NCI-H1417 treated with DMSO at 0.1 percent for 48 hours (cell line): ENCODE measurements around the gene CA7.
A peak's percentile ranks its signal among the peaks of the same experiment; 100 is the strongest.
"Not testable (repeated sequence)": the region's sequence is repeated elsewhere in the genome, so short reads cannot be mapped to it uniquely, and the experiment has no call there.

Experiments used
- DNase-seq: peaks from one replicate; lab custom pipeline; 2025; lab: John Stamatoyannopoulos, UW

Gene CA7

DNA sequence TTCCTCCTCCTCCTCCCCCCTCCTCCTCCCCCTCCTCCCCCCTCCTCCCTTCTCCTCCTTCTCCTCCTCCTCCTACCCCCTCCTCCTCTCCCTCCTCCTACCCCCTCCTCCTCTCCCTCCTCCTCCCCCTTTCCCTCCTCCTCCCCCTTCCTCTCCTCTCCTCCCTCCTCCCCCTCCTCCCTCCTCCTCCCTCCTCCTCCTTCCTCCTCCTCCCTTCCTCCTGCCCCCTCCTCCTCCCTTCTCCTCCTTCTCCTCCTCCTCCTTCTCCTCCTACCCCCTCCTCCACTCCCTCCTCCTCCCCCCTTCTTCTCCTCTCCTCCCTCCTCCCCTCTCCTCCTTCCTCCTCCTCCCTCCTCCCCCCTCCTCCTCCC, 29.5 kb downstream of the CA7 start:
- DNase-seq, result no peak

DNA sequence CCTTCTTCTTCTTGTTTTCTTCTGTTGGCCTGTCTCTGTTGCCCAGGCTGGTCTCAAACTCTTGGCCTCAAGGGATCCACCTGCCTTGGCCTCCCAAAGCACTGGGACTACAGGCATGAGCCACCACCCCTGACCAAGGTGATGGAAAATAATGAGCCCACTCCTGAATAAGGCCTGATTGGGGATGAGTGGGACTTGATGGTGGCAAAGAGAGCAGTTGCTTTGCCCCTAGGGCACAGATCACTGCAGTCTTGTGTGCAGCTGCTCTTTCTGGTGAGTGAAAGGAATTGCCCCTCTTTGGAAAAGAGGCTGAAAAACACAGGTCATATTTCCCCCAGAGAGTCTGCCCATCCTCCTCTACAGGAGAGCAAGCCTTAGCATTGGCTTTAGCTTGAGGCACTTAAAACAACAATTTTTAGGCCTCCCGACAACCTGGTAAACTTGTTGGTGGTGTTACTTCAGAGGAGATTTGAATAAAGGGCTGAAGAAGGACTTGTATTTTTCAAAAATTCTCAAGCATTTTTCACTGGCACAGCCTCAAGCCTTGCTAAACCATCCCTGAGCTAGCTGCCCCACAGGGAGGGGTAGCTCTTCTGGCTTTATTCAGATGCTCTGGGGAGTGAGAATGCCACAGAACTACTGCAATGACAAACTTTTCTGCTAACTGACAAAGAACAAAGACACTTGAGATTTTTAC, 30.0 kb downstream of the CA7 start:
- DNase-seq, result no peak

DNA sequence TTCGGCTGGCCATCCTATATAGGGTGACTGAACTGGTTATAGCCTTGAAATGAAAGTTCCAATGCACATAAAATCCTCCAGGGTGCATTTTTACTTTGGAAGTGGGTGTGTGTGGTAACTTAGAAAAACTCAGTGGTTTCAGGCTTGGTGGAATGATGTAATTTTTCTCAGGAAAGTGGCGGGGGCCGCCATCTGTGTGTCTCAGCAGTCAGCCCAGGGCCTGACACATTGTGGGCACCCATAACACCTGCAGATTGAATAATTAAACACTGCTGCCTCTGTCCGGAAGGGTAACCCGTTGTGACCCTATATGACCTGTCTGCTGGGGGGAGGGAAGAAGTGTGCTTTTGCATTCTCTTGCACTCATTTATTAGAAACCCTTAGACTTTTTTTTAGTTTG, 33.9 kb downstream of the CA7 start:
- DNase-seq, result no peak

DNA sequence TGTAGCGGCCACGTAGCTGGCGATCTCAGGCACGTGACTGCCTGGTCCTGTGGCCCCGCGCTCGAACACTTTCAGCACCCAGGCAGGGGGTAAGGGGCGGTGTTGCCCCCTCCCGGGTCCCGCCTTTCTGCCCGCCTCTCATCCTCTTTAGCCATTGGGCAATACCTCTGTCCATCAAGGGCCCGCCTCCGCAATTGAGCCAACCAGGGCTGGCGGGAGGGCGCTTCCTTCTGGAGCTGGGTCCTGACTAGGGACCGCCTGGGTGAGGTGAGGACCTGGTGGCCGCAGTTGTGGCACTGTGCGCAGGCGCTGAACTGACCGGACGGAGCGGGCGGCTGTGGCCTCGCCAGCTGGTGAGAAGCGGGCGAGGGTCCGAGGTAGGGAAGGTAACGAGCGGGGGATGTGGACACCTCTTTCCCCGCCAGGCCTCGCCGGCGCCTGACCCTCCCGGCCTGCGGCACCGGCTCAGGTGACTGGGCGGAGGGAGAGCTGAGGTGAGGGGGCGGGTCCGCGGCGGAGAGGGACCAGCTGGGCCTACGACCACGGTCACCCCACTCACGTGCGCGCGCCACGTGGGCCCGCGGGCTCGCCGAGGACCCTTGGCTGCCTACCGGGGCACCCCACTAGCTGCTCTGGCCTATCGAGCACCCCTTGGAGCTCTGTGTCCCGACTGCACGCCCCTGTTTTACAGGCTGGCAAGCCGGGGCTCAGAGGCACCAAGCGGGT, 36.2 kb downstream of the CA7 start, which contains the start of gene PDP2:
PDP2 (plus strand) TSS at position 228 of the 726 bp plus-strand sequence. CDS start 3,770 bp downstream, outside the sequence.
- peak; percentile 80 for DNase-seq

DNA sequence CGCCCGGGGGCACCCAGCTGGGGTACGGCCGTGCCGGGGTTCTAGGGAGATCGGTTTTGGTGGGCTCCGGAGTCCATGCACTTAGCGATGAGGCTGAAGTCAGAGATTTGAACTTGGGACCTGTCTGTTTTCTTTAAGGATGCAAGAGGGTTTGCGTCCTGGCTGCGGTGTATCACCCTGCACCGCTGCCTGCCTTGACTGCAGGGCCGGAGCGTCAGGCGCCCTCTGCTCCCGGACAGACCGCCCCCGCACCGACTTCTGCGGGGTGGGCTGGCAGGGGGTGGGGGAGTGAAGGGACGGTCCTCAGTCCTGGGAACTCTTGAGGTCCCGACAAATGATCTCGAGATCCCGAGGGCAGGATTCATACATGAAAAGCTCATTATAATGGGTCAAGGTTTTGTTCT, 36.8 kb downstream of the CA7 start:
- DNase-seq, result no peak

DNA sequence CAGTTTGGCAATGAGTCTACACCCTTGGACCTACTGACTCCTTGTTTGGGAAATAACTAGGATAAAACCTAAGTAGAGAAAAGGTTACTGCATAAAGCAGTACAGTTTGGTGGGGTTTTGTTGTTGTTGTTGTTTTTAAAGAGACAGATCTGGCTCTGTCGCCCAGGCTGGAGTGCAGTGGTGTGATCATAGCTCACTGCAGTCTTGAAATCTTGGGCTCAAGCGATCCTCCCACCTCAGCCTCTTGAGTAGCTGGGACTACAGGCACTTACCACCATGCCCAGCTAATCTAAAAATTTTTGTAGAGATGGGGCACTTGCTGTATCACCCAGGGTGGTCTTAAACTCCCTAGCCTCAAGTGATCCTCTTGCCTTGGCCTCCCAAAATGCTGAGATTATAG, 37.3 kb downstream of the CA7 start:
- DNase-seq, result no peak

DNA sequence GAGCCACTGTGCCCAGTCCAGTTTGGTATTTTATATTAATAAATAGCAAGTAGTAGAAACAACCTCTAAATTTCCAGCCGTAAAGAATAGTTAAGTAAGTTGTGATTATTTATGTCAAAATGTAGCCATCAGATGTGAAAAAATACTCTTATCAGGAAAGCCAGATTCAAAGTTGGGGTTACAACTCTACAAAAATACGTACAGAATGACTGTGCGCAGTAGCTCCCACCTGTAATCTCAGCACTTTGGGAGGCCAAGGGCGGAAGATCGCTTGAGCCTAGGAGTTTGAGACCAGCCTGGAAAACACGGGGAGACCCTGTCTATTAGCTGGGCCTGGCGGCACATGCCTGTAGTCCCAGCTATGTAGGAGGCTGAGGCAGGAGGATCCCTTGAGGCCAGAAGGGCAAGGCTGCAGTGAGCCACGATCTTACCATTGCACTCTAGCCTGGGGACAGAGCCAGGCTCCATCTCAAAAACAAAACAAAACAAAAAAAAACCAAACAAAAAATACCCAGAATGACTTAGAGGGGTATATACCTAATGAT, 37.8 kb downstream of the CA7 start:
- DNase-seq, result no peak

DNA sequence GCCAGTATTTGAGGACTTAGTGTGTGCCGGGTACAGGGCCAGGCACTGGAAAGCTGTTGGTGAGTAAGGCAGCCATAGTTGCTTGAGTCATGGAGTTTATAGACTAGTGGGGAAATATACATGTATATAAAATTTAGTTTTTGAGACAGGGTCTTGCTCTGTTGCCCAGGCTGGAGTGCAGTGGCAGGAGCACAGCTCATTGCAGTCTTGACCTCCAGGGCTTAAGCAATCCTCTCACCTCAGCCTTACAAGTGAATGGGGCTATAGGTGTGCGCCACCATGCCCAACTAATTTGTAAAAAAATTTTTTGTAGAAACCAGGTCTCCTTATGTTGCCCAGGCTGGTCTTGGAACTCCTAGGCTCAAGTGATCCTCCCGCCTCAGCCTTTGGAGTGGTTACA, 38.5 kb downstream of the CA7 start:
- DNase-seq, result no peak

DNA sequence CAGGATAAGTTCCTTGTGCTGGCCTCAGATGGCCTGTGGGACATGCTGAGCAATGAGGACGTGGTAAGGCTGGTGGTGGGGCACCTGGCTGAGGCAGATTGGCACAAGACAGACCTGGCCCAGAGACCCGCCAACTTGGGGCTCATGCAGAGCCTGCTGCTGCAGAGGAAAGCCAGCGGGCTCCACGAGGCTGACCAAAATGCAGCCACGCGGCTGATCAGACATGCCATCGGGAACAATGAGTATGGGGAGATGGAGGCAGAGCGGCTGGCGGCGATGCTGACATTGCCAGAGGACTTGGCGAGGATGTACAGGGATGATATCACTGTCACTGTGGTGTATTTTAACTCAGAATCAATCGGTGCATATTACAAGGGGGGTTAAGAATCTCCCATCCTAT, 41.3 kb downstream of the CA7 start:
- no peak for DNase-seq

DNA sequence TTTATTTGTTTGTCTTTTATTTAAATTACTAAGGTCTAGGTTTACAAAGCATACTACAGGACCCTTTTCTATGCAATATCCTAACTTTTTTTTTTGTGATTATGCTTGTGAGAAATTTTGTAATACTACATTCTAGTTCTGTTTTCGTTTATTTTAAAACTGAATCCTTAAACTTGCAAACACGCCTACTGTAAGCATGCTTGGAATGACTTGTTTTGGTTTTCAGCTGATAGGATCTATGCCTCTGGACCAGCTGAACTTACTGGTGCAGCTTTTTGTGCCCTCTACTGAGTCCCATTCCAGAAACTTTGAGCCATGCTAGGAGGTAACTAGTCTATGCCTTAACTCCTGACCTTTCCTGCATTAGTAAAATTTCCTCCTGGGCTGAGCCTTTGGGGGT, 42.1 kb downstream of the CA7 start:
- DNase-seq, result no peak

DNA sequence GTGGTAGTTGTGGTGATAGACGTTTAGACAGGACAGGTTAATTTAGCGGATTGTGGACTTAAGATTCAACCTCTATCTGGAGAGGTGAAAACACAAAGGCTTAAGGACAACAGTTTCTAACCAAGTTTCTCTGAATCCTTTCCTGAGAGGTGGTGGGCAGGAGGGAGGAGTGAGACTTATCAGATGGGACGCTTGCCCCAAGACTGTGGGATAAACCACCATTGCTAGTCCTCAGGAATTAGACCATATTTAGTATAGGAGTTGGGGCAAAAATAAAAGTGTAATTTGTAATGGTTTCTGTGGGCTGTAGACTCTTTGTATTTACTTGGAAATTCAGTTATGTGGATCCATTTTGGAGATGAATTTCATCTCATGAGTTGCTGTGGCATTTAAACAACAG, 42.7 kb downstream of the CA7 start:
- DNase-seq, result no peak

DNA sequence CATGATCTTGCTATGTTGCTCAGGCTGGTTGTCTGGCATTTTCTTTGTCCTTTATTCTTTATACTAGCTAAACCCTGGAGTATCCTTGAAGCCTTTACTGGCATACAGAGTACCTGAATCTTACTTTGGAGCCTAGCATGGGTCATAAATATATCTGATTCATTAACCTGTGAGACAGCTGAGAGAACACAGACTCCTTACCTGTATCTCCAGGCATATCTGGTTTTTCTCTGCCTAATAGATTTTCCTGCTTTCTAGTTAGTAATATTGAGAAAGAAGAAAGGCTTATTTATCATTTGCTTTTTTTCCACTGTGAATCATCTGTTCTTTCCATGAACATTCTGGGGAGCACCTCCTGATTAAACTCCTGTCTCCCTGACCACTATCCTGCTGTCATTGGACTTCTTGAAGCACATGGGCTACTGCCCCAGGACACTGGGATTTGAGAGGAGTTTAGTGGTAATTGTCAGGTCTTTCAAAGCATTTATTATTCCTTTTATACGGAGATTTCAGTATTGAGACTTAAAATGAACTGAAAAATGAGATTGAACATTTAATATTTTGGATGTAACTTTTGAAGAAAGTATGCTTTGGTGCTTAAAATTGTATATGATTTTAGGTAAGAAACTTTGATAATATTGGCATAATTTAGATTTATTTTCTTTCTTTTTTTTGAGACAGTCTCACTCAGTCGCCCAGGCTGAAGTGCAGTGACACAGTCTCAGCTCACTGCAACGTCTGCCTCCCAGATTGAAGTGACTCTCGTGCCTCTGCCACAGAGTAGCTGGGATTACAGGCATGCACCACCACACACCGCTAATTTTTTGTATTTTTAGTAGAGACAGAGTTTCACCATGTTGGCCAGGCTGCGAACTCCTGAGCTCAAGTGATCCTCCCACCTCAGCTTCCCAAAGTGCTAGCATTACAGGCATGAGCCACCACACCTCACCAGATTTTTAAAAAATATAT, 44.7 kb downstream of the CA7 start:
- no peak for DNase-seq

DNA sequence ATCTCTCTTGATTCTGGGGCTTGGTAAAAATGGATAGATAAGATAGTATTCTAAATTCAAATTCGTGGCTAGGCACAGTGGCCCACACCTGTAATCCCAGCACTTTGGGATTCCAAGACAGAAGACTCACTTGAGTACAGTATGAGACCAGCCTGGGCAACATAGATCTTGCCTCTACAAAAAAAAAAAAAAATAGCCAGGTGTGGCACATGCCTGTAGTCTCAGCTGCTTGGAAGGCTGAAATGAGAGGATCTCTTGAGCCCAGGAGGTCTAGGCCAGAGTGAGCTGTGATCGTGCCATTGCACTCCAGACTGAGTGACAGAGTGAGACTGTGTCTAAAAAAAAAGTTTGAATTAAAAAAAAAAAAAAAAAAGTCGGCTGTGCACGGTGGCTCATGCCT, 45.4 kb downstream of the CA7 start:
- DNase-seq, result no peak

DNA sequence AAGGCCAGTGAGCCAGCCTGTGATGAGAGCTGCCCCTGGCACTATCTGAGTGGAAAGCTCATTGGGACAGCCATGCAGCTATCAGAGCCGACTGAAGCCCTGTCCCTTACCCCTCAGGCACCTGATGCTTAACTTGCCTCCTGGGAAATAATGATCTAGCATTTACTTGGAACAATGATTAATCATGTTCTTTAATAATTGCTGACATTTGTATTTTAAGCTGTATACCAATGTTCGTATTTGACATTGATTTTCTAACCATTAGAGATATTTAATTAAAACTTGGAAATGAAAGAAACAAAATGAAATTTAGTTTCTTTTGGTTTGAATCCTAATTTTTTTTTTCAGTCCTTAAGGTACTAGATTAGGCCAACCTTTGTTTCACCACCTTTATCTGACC, 46.6 kb downstream of the CA7 start:
- DNase-seq, result no peak

DNA sequence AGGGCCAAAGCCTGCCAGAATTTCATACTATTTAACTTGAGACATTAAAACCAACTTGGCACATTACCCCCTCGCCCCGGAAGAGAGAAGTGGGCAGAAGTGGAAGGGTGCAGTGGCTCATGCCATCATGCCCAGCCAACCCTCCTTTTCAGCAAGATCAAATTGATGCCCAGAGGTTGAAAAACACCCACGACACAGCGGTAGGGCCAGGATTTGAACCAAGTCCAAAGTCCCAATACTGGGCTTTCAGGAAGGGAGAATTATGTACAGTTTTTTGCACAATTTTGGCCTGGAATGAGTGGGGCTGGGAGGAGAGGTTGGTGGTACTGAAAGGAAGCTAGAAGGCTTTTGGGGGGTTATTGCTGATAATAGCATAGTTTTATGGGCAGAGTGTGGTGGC, 47.1 kb downstream of the CA7 start:
- no peak for DNase-seq

DNA sequence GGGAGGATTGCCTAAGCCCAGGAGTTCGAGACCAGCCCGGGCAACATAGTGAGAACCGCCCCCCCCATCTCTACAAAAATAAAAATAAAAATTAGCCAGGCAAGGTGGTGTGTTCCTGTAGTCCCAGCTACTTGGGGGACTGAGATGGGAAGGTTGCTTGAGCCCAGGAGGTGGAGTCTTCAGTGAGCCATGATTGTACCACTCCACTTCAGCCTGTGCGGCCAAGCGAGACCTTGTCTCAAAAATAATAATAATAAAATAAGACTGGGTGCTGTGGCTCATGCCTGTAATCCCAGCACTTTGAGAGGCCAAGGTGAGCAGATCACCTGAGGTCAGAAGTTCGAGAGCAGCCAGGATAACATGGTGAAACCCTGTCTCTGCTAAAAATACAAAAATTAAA, 47.6 kb downstream of the CA7 start:
- no peak for DNase-seq

DNA sequence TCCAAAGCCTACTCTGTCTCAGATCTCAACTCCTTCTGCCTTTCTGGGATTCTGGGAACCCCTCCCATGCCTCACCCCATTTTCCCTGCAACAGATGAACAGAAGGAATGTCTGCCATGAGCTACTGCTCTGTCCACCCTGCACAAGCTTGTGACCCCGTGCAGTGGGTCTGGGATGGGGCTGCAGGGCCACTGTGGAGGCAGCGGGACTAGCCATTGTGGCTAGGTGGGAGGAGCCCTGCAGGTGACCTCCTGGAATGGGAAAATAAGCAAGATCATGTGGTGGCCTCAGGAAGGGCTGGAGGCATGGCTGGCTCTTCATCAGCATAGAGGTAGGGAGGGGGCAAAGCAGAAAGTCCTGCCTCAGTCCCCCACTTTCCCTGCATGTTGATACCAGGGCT, 49.8 kb downstream of the CA7 start:
- no peak for DNase-seq

DNA sequence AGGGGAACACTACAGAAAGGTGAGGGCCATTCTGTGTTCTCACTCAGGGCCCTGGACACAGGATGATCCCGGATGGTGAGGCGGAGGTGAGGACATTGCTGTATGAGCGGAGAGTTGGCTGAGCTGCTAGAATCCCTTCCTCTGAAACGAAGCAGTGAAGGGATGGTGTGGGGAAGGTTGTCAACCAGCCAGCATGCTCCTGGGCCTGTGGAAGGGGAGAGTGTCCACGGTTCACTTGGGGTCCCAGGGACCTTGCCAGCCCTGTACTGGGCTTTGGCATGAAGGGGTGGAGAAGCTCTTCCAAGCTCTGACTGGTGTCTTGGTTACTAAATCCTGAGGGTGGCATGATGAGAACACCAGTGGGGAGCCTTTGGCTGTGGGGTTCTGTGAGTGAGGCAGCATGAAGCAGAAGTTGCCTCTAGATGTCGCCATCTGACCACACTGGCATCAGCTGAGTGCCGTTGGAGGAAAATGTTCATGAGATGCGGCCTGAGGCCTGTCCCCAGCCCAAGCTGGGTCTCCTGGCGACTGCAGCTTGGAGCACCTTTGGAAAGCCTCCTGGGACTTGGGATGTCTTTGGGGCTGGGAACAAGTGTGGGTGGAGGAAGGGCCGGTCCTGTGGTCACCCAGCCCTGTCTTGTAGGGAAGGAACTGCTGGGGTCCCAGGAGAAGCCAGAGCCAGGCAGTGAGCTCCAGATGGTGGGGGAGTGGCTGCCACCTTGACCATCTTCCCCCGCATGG, 50.9 kb downstream of the CA7 start:
- no peak for DNase-seq

DNA sequence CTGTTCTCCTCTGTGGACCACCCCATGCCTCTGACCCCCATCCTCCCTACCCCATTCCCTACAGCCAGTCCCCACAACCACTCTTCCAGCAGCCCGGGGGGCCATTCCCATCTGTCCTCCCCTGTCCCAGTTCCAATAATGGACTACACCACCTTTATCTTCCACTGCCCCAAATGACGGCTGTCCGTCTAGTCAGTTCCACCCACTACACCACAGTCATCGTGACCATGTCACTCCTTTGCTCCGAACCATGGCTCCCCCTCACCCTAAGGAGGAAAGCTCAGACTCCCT, 51.4 kb downstream of the CA7 start:
- DNase-seq, result no peak

DNA sequence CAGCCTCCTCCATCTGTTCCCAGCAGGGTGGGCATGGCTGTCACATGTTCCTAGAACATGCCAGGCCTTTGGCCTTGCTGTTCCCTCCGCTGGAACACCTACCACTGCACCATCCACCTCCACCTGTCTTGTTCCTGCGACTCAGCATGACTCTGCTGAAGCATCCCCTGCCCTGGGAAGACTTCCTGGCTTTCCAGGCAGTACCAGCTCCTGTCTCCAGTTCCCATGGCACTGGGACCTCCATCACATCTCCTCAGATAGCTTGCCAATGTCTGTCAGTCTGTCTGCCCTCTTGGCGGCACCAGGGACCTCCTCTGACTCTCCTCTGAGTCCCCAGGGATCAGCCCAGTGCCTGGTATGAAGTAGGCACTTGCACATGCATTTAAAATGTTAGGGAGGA, 51.8 kb downstream of the CA7 start:
- DNase-seq, result no peak

DNA sequence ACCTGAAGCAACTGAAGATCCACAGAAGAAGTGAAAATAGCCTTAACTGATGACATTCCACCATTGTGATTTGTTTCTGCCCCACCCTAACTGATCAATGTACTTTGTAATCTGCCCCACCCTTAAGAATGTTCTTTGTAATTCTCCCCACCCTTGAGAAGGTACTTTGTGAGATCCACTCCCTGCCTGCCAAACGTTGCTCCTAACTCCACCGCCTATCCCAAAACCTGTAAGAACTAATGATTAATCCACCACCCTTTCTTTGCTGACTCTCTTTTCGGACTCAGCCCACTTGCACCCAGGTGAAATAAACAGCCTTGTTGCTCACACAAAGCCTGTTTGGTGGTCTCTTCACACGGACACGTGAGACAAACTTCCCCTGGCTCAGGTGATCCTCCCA, 52.5 kb downstream of the CA7 start:
- not testable (repeated sequence) for DNase-seq

DNA sequence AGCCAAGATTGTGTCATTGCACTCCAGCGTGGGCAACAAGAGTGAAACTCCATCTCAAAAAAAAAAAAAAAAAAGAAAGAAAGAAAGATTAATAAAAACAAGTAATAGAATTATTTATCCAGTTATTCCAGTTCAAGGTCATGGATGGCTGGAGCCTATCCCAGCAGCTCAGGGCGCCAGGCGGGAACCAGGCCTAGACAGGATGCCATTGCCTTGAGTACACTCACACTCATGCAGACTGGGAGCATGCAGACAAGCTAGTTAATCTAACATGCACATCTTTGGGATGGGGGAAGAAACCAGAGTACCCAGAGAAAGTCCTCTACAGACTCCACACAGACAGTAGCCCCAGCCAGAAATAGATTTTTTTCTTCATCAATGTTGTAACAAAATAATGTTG, 54.0 kb downstream of the CA7 start:
- no peak for DNase-seq
